ENCODE results near the gene DCAF12.

DNA sequence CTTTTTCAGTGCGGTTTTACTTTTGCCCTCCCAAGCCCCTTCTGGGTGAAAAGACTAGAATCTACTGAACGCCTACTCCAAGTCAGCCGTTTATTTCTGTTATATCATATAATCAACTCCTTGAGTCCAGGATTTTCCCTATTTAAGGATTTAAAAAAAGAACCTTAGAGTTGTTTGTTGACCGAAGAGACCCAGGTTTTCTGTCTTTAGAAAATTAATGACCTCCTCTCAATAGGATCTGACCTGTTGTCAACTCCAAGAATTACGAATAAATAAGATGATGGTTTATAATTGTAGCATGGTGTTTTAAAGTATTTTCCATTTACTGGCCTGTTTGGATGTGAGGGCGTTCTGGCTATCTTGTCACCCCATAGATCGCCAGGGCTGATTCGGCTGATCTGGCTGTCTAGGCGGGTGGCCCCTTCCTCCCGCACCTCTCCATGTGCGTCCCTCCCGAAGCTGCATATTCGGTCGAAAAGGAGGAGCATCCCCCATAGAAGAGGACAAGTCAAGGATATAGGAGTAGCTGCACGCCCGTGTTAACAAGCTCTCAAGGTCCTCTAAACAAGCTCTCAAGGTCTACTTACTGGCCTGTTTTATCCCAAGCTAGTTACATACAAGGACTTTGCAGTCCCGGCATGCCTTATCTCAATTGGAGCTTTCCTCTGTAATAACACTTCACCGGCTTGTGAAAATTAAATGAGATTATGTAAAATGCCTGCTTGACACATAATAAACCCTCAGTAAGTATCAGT lies 76.7 kb downstream of the DCAF12 start:
- TF ChIP-seq, protein P1, sequence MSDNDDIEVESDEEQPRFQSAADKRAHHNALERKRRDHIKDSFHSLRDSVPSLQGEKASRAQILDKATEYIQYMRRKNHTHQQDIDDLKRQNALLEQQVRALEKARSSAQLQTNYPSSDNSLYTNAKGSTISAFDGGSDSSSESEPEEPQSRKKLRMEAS (IDR thresholded peaks at IDR 0.05; ENCODE audit: low read depth), result no peak
- TF ChIP-seq POLR2AphosphoS5 (IDR thresholded peaks at IDR 0.05; ENCODE audit: low read depth, low read length) (no peak), SIN3A (IDR thresholded peaks at IDR 0.05; ENCODE audit: borderline replicate concordance, low read depth, low read length) (no peak), RCOR1 (IDR thresholded peaks at IDR 0.05; ENCODE audit: low read length) (no peak), EP300 (IDR thresholded peaks at IDR 0.05; ENCODE audit: borderline replicate concordance in 1 of 2, low read depth in 1 of 2, low read length in 1 of 2) (no peak), NRF1 (IDR thresholded peaks at IDR 0.05; ENCODE audit: low read depth, low read length) (no peak), YY1 (IDR thresholded peaks at IDR 0.05; ENCODE audit: low read depth) (no peak), ELF1 (IDR thresholded peaks at IDR 0.05) (no peak), RAD21 (IDR thresholded peaks at IDR 0.05; ENCODE audit: low read length) (no peak), RXRA (IDR thresholded peaks at IDR 0.05; ENCODE audit: borderline replicate concordance, low read depth) (no peak)
- TF ChIP-seq, protein P2, sequence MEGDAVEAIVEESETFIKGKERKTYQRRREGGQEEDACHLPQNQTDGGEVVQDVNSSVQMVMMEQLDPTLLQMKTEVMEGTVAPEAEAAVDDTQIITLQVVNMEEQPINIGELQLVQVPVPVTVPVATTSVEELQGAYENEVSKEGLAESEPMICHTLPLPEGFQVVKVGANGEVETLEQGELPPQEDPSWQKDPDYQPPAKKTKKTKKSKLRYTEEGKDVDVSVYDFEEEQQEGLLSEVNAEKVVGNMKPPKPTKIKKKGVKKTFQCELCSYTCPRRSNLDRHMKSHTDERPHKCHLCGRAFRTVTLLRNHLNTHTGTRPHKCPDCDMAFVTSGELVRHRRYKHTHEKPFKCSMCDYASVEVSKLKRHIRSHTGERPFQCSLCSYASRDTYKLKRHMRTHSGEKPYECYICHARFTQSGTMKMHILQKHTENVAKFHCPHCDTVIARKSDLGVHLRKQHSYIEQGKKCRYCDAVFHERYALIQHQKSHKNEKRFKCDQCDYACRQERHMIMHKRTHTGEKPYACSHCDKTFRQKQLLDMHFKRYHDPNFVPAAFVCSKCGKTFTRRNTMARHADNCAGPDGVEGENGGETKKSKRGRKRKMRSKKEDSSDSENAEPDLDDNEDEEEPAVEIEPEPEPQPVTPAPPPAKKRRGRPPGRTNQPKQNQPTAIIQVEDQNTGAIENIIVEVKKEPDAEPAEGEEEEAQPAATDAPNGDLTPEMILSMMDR (IDR thresholded peaks at IDR 0.05), result no peak
- TF ChIP-seq, protein P3, sequence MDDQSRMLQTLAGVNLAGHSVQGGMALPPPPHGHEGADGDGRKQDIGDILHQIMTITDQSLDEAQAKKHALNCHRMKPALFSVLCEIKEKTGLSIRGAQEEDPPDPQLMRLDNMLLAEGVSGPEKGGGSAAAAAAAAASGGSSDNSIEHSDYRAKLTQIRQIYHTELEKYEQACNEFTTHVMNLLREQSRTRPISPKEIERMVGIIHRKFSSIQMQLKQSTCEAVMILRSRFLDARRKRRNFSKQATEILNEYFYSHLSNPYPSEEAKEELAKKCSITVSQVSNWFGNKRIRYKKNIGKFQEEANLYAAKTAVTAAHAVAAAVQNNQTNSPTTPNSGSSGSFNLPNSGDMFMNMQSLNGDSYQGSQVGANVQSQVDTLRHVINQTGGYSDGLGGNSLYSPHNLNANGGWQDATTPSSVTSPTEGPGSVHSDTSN (IDR thresholded peaks at IDR 0.05), result no peak
- TF ChIP-seq, protein P4, sequence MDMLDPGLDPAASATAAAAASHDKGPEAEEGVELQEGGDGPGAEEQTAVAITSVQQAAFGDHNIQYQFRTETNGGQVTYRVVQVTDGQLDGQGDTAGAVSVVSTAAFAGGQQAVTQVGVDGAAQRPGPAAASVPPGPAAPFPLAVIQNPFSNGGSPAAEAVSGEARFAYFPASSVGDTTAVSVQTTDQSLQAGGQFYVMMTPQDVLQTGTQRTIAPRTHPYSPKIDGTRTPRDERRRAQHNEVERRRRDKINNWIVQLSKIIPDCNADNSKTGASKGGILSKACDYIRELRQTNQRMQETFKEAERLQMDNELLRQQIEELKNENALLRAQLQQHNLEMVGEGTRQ (IDR thresholded peaks at IDR 0.05; ENCODE audit: borderline replicate concordance, low read depth, low read length), result no peak
- TF ChIP-seq, protein P5, sequence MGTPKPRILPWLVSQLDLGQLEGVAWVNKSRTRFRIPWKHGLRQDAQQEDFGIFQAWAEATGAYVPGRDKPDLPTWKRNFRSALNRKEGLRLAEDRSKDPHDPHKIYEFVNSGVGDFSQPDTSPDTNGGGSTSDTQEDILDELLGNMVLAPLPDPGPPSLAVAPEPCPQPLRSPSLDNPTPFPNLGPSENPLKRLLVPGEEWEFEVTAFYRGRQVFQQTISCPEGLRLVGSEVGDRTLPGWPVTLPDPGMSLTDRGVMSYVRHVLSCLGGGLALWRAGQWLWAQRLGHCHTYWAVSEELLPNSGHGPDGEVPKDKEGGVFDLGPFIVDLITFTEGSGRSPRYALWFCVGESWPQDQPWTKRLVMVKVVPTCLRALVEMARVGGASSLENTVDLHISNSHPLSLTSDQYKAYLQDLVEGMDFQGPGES (IDR thresholded peaks at IDR 0.05; ENCODE audit: low read depth, low read length), result no peak

Data from SK-N-SH (cell line).